ENCODE measurements around the gene TEX2. TPM values are rescaled to one million over a fixed set of nuclear protein-coding genes. Genes with fewer than 3 reads are reported as not detected.
A peak's percentile ranks its signal among the peaks of the same experiment; 100 is the strongest.

Gene TEX2
- total RNA-seq, 1 experiment from 2014 or later: 31.6 TPM

GRCh38 chr17:64117981-64118979 lies 144.8 kb downstream of the TEX2 start:
- DNase-seq (ENCODE audit: low spot score): no peak

- DNase-seq (ENCODE audit: low spot score): peak; percentile 38
Observed at GRCh38 chr17:64115822-64116534, 147.1 kb downstream of the TEX2 start.

GRCh38 chr17:64115043-64115698 lies 147.9 kb downstream of the TEX2 start:
- no peak for DNase-seq (ENCODE audit: low spot score)

GRCh38 chr17:64113006-64113405 lies 150.1 kb downstream of the TEX2 start:
- DNase-seq (ENCODE audit: low spot score): no peak

GRCh38 chr17:64111831-64112230 lies 151.2 kb downstream of the TEX2 start:
- no peak for DNase-seq (ENCODE audit: low spot score)

- DNase-seq (ENCODE audit: low spot score): no peak
Observed at GRCh38 chr17:64110379-64111152, 152.5 kb downstream of the TEX2 start.

GRCh38 chr17:64109400-64109799 lies 153.7 kb downstream of the TEX2 start:
- no peak for DNase-seq (ENCODE audit: low spot score)

GRCh38 chr17:64107500-64108236 lies 155.4 kb downstream of the TEX2 start:
- no peak for DNase-seq (ENCODE audit: low spot score)

- no peak for DNase-seq (ENCODE audit: low spot score)
Observed at GRCh38 chr17:64106918-64107317, 156.1 kb downstream of the TEX2 start.

GRCh38 chr17:64103391-64104364 lies 159.4 kb downstream of the TEX2 start:
- peak; percentile 69 for DNase-seq (ENCODE audit: low spot score)

- DNase-seq (ENCODE audit: low spot score): no peak
Observed at GRCh38 chr17:64102627-64103390, 160.3 kb downstream of the TEX2 start.

GRCh38 chr17:64099543-64099942 lies 163.5 kb downstream of the TEX2 start:
- DNase-seq (ENCODE audit: low spot score): no peak

Other genes starting within 250 kb of the TEX2 start
- gene ICAM2, start 242.6 kb downstream of the TEX2 start, total RNA-seq (2014; rRNA removed; shearing (Covaris generic)): 0.17 and 0.22 TPM in 2 replicates
- gene ERN1, start 133.1 kb downstream of the TEX2 start, total RNA-seq (2014; rRNA removed; shearing (Covaris generic)): 2.1 and 2.4 TPM in 2 replicates
- 0.05 TPM in 1 of 2 replicates, not detected in the other for gene PECAM1, start 127.6 kb upstream of the TEX2 start, total RNA-seq (2014; rRNA removed; shearing (Covaris generic))
- 1.4 and 6.6 TPM in 2 replicates for gene MILR1, start 185.9 kb upstream of the TEX2 start, total RNA-seq (2014; rRNA removed; shearing (Covaris generic))
- 7.1 and 11.0 TPM in 2 replicates for gene POLG2, start 233.8 kb upstream of the TEX2 start, total RNA-seq (2014; rRNA removed; shearing (Covaris generic))
- gene DDX5, start 243.0 kb upstream of the TEX2 start, total RNA-seq (2014; rRNA removed; shearing (Covaris generic)): 338 and 562 TPM in 2 replicates
- gene CEP95, start 243.7 kb upstream of the TEX2 start, total RNA-seq (2014; rRNA removed; shearing (Covaris generic)): 15.5 and 36.7 TPM in 2 replicates

Data from A172 (cell line).